Astrocyte (in vitro differentiated cells and primary cell): ENCODE measurements around the gene B4GALT1.

Source experiments
- EZH2 ChIP-seq: IDR thresholded peaks from 2 replicates; pipeline ENCODE4 v1.6.1; 2012; ENCODE audit warnings: mild to moderate bottlenecking, low read length, inconsistent platforms; ENCODE audit not compliant: insufficient read depth
- TF ChIP-seq, protein P1 (sequence below): IDR thresholded peaks from 2 replicates; pipeline ENCODE4 v1.5.1; 2011; ENCODE audit warnings: low read depth, mild to moderate bottlenecking, inconsistent platforms, low read length, moderate library complexity; ENCODE audit not compliant: insufficient read depth

DNA sequence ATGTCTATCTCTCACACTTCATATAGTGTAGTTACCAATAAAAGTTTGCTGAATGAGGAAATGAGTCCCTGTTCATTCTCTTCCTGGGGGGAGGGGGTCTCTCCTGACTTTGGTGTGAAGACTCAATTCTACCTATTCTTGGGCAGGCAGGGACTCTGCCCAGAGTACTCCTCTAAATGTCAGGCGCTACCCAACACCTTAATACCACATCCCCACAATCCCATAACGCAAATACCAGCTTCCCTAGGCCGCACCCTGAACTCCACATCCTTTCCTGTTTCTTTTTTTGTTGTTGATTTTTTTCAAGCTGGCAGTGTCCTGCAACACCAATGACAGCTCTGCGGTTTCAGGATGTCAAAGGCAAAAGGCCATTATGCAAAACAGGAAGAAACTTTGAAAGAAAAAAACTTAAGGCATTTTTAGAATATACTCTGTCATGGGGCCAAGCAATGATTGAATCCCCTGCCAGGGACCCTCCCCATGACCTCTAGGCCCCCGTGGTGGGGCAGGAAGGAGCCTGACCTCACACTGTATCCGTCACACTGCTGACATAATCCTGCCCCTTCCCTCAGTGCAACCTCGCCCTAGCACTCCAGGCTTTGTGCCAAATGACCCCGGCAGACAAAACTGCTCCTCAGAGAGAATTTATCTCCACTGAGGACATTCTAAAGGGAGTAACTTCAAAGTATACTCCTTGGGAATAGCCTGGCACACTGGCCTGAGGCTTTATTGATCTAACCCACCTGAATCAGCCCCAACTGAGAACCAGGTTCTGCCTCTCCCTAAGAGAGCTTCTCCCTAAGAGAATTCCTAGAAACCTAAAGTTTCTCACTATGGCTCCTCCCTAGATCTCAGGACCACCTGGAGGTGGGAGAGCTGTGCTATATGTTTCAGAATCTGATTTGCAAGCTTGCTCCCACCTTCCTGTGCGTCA, 8.0 kb downstream of the B4GALT1 start:
- TF ChIP-seq, protein P1, sequence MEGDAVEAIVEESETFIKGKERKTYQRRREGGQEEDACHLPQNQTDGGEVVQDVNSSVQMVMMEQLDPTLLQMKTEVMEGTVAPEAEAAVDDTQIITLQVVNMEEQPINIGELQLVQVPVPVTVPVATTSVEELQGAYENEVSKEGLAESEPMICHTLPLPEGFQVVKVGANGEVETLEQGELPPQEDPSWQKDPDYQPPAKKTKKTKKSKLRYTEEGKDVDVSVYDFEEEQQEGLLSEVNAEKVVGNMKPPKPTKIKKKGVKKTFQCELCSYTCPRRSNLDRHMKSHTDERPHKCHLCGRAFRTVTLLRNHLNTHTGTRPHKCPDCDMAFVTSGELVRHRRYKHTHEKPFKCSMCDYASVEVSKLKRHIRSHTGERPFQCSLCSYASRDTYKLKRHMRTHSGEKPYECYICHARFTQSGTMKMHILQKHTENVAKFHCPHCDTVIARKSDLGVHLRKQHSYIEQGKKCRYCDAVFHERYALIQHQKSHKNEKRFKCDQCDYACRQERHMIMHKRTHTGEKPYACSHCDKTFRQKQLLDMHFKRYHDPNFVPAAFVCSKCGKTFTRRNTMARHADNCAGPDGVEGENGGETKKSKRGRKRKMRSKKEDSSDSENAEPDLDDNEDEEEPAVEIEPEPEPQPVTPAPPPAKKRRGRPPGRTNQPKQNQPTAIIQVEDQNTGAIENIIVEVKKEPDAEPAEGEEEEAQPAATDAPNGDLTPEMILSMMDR = no peak
- no peak for TF ChIP-seq EZH2
